NCI-H226 (cell line): ENCODE data around the gene RIN1.

Experiments used
- DNase-seq: peaks from one replicate; pipeline ENCODE4 v3.0.0-alpha.2; 2015

The RIN1 gene

GRCh38 chr11:66293777-66294625, 42.2 kb downstream of the RIN1 start:
- DNase-seq: no peak

GRCh38 chr11:66293352-66293751, 42.9 kb downstream of the RIN1 start:
- no peak for DNase-seq

- no peak for DNase-seq
Measured at GRCh38 chr11:66292543-66293332, 43.5 kb downstream of the RIN1 start.

- no peak for DNase-seq
Measured at GRCh38 chr11:66291706-66292542, 44.3 kb downstream of the RIN1 start, which contains the start of gene TMEM151A. Gene TMEM151A (plus strand): TSS chr11:66291894. CDS start chr11:66292014, 120 bp downstream.

GRCh38 chr11:66291303-66291705, 44.9 kb downstream of the RIN1 start:
- DNase-seq: no peak

GRCh38 chr11:66290330-66290621, 46.0 kb downstream of the RIN1 start:
- DNase-seq: no peak

DNA sequence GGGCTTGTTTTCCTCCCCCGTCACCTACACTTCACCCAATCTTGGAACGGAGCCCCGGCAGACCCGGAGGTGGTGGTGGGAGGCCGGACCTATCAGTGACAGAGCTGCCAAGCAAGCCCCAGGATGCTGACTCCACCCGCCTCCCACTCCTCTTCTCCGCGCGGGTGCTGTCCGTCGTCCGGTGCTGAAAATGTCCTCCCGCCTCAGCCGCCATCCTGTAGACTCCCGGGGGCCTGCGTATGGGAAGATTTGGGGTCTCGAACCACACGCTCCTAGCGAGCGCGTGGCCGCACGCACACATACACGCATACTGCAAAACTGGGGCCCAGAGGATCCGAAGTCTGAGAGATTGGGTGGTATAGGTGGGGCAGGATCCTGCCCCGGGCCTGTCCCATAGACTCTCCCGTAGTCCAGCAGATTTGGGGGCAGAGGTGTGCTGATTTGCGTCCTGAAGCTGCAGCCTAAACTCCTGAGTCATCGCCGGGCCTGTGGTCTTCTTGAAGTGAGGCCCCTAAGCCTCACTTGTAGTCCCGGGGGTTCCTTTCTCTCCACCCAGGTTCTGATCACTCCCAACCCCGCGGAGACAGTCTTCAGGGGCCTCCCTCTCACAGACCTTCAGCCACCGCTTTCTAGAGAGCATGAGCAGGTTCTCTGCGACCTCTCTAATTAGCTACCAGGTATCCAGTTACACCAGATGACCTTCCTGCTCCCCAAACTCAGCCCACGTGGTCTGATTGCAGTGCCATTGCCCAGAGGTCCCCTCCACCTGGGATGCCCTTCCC, 46.5 kb downstream of the RIN1 start:
- no peak for DNase-seq

GRCh38 chr11:66288671-66289547, 47.3 kb downstream of the RIN1 start, which contains the start of gene YIF1A:
Gene YIF1A (minus strand): TSS chr11:66289143. CDS start chr11:66288985, 158 bp downstream.
- DNase-seq: peak; percentile 99

DNA sequence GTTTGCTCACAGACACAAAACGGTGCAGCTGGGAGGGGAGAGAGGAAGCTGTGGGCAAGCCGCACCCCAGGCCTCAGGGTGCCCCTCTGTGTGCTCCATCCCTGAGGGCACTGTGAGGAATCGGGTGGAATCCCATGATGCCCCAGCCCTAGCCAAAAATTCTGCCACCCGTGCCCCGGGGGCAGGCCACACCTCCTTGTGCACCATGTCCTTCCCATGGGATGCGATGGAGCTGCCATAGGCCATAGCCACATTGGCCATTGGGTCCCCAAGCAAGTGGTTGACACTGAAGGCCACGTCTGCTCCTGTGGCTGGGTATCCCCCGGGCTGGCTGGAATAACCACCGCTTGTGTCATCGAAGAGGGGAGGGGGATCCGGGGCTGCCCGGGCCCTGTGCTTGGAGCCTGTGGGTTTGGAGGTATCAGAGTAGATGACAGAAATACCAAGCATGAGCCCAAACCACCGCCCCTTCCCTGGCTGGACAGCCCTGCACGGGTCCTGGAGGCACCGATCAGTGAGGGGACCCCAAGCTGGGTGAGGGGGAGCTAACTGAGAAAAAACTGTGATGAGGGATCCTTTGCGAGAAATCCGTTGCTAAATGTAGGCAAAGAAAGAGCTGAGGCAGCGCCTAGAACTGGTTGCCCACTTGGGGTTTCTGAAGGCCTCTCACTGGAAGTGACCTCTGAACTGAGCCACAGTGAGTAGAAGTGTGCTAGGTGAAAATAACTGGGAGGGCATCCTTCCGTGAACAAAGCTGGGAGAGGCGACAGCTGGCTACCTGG, 48.2 kb downstream of the RIN1 start:
- no peak for DNase-seq

GRCh38 chr11:66287211-66287888, 48.9 kb downstream of the RIN1 start:
- DNase-seq: no peak

DNA sequence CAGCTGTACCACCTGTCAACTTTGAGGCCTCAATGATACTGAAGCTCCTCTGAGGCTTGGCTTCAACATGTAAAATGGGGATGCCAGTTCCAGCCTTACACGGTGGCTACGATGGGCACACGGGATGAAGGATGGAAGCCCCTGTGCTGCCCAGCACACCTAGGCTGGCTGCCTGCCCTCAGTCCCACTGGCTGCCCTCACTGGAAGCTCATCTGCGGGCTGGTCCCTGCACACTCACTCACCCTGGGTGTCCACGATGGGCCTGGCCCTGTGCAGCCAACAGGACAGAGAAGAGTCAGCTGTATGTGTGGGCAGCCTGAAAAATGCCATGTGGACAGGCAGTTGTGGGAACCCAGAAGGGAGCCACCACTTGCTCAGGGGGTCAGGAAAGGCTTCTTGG, 49.5 kb downstream of the RIN1 start:
- DNase-seq: no peak

DNA sequence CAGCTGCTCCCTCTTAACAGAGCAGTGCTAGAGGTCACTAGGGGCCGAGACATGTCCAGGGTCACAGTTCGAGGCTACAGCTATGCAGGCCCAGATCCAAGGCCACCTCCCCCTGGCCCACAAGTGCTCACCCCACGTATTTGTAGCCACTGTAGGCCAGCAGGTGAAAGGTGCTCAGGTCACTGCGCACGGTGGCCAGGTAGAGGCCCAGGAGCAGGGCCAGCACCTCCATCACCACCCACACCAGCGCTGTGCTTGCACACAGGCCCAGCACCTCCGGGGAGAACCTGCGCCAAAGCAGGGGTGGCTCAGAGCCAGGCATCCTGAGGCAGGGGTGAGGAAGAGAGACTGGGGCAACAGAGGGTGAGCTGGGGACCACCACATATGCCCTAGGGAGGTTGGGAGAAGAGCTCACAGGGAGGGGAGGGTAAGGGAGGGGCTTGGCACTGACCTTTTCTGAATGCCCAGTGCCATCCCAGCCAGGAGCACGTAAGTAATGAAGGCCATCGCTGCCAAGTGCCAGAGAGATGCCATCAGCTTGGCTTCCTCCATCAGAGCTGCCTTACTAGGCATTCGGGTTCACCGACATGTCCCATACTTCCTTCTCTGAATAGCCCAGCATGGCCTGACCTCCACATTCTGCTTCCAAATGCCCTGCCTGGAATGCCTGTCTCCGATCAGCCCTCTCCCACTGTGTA, 50.8 kb downstream of the RIN1 start:
- no peak for DNase-seq

- no peak for DNase-seq
Measured at GRCh38 chr11:66284526-66285078, 51.6 kb downstream of the RIN1 start.

DNA sequence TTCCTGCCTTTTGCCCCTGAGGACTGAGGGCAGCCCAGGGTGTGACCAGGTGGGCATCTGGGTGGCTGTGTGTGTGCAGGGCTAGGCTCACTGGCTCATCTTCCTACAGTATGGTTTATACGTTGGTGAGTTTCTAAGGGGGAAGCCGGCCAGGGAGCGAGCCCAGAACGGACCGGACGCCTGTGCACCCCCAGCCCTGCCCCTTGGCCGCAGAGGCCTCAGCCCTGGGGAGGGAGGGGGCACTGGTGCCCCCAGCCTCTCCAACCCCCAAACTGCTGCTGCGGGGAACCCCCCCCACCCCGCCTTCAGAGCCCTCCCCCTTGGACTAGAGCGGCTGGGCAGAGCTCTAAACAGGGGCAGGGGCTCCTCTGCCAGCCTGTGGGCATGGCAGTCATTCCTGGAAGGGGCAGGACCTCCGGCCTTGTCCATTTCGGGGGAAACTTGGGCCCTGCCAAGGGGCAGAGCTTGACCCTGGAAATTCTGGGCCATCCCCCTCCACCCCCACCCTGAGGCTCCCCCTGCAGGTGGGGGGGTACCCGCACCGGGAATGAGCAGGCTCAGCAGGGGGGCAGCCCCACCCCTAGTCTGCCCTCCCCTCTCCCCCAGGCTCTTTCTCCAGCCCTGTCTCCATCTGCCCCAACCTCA, 52.7 kb downstream of the RIN1 start:
- no peak for DNase-seq

DNA sequence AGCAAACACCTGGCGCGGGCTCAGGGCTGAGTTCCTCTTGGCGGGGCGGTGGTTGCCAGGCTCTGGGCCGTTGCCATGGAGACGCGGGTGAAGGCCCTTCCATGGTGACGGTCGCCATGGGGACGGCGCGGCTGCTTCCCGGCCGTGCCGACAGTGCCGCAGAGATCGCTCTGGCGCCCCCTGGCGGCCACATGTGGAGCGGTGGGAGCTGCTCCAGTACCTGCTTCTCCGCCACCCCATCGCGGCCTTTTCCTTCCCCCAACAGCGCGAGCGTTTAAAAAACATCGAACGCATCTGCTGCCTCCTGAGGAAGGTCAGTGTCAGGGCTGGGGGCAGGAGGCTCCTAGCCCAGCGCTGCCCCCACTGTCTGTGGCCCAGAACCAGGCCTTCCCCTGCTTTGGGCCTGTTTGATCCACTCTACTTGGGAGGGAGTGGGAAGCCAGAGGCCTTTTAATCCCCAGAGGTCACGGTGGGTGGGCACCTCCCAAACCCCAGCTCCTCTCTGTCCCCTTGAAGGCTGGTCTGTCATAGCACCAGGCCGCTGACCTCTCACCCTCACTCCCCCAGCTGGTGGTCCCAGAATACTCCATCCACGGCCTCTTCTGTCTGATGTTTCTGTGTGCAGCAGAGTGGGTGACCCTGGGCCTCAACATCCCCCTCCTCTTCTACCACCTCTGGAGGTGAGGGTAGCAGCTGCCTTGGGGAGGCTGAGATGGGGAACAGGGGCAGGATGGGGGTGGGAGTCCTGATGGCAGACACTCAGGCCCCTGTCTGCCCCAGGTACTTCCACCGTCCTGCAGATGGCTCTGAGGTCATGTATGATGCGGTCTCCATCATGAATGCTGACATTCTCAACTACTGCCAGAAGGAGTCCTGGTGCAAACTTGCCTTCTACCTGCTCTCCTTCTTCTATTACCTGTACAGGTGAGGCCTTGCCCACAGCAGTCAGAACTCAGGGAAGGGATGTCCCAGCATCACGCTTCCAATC, 53.5 kb downstream of the RIN1 start:
- DNase-seq: peak; percentile 89
